Measurements from ENCODE around the gene UGT1A8.

DNA sequence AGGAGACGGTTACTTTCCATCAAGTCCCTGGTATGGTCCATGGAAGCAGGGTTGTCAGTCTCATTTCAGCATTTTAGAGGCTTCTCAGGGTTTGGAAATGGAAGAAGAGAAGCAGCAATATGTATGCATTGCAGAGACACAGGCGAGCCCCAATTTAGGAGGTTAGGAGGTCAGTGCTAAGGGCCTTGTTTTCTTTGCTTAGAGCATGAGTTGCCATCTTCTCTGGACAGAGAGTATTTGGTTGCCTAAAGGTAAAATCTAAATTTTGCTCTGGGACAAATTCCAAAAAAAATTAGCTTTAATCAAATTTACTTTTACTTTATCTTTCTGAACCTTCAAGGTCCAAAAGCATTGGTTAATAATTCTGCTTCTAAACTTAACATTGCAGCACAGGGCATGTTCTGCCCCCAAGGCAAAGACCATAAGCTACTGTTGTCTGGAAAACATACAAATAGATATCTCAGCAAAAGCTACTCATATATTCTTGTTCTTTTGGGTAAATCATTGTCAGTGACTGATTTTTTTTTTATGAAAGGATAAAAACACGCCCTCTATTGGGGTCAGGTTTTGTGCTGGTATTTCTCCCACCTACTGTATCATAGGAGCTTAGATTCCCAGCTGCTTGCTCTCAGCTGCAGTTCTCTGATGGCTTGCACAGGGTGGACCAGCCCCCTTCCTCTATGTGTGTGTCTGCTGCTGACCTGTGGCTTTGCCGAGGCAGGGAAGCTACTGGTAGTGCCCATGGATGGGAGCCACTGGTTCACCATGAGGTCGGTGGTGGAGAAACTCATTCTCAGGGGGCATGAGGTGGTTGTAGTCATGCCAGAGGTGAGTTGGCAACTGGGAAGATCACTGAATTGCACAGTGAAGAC is 54.1 kb downstream of the UGT1A8 start, which contains the start of gene UGT1A9:
- TF ChIP-seq, protein P1, sequence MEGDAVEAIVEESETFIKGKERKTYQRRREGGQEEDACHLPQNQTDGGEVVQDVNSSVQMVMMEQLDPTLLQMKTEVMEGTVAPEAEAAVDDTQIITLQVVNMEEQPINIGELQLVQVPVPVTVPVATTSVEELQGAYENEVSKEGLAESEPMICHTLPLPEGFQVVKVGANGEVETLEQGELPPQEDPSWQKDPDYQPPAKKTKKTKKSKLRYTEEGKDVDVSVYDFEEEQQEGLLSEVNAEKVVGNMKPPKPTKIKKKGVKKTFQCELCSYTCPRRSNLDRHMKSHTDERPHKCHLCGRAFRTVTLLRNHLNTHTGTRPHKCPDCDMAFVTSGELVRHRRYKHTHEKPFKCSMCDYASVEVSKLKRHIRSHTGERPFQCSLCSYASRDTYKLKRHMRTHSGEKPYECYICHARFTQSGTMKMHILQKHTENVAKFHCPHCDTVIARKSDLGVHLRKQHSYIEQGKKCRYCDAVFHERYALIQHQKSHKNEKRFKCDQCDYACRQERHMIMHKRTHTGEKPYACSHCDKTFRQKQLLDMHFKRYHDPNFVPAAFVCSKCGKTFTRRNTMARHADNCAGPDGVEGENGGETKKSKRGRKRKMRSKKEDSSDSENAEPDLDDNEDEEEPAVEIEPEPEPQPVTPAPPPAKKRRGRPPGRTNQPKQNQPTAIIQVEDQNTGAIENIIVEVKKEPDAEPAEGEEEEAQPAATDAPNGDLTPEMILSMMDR (IDR thresholded peaks at IDR 0.05), result no peak
- no peak for TF ChIP-seq POLR2A (IDR thresholded peaks at IDR 0.05)

Measured in adrenal gland (tissue), 5 donors.